NCI-H187 (cell line): ENCODE results near the gene SHC2.

Experiments
- DNase-seq, 2 experiments: peaks; one replicate each; lab custom pipeline; 2025; lab: John Stamatoyannopoulos, UW

The SHC2 gene, protein sequence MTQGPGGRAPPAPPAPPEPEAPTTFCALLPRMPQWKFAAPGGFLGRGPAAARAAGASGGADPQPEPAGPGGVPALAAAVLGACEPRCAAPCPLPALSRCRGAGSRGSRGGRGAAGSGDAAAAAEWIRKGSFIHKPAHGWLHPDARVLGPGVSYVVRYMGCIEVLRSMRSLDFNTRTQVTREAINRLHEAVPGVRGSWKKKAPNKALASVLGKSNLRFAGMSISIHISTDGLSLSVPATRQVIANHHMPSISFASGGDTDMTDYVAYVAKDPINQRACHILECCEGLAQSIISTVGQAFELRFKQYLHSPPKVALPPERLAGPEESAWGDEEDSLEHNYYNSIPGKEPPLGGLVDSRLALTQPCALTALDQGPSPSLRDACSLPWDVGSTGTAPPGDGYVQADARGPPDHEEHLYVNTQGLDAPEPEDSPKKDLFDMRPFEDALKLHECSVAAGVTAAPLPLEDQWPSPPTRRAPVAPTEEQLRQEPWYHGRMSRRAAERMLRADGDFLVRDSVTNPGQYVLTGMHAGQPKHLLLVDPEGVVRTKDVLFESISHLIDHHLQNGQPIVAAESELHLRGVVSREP

DNA sequence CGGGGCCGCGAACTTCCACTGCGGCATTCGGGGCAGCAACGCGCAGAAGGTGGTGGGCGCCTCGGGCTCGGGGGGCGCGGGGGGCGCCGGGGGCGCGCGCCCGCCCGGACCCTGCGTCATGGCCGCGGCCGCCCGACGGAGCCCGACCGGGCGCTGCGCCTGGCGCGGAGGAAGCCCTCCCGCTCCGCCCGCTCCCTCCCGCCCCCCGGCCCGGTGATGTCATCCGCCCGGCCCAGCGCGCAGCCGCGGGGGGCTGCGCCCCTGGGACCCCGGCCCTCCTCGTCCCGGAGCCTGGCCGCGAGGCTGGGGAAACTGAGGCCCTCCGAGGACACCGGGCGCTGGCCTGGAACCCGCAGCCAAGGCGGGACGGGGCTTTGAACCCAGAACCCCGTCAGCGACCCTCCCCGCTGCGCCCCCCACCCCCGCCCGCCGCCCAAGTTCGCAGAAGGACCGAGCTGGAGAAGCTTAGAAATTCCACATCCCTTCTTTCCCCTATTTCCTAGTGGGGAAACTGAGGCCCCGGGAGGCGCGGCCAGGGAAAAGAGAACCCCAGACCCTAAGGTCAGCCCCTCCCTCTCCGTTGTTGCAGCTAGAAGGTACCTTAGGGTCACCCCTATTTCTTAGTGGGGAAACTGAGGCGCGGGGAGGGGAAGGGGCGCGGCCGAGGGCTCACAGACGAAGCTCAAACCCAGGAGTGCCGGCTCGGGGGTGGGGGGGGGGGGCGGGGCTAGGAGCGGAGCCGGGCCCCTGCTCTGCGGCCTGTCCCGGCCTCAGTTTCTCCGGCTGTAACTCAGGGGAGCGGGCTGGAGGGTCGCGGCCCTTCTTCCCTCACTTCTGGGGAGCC is at the start of gene SHC2:
Gene SHC2 (minus strand): TSS at position 157 of the 844 bp plus-strand sequence. CDS start 37 bp downstream, at position 120.
- no peak for DNase-seq

DNA sequence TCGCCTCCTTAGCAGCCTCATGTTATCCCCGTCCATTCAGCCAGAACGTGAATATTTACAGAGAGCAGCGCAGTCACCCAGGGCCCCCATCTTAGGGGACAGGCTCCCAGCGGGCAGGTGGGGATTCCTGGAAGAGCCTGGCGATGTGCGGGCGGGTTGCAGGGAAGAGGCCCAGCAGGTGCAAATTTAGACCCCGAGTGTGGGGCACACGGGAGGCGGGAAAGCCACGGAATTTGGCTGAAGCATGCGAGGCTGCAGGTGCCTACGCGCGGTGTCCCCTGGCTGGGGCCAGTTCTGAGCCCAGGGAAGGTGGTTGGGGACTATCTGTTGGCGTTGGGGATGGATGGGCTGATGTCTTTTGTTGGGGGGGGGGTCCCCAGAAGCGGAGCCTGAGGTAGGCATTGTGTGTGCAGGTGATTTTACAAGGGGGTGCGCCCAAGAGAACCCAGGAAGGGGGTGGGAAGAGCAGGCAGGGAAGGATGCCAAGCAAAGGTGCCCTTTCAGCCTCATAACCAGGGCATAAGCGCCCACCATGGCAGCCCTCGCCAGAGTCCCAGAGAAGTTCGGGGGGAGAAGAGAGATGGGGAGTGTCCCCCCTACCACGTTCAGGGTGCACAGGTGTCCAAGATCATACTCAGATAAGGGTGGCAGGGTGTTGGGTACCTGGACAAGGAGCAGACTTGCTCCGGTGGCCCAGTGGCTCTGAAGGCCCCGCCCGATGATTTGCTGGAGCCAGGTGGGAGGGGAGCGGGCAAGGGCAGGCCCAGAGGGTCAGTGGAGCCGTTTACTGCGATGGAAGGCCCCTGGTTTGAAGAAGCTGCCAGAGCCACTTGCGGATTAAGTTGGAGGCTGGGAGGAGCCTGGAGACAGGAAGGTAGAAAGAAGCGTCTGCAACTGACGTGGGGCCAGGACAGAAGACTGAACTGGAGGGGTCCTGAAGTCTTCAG is 47.6 kb upstream of the SHC2 start:
- DNase-seq: no peak

DNA sequence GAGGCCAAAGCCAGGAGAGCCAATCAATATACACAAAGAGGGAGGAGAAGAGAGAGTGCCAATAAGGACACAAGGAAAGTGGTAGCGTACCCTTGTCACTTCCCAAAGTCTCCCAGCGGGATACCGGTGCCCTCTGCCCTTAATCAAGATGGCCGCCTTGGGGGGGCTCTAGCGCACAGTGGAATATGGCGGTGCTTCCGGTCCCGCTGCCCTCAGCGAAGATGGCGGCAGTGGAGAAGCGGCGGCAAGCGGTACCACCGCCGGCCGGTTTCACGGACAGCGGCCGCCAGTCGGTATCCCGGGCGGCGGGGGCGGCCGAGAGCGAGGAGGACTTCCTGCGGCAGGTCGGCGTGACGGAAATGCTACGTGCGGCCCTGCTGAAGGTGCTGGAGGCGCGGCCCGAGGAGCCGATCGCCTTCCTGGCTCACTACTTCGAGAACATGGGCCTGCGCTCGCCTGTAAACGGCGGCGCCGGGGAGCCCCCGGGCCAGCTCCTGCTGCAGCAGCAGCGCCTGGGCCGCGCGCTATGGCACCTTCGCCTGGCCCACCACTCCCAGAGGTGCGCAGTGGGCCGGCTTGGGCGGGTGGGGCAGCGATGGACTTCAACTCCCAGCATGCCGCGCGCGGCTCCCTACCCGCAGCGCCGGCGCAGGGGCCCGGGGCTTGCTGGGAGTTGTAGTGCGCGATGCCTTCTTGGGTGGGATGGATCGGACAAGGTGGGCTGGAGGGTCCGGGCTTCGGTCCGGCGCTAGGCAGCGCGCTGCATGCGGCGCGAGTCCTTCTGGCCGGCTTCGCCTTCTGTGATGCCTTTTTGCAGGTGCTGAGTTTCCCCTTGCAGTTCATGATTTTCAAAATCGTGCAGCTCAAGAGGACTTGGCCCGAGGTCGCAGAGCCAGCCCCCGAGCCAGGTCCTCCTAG is 46.7 kb upstream of the SHC2 start, which contains the start of gene TPGS1:
Gene TPGS1 (plus strand): TSS at position 212 of the 918 bp plus-strand sequence. CDS start 10 bp downstream, at position 222.
- DNase-seq: peak; percentile 98 to 99

DNA sequence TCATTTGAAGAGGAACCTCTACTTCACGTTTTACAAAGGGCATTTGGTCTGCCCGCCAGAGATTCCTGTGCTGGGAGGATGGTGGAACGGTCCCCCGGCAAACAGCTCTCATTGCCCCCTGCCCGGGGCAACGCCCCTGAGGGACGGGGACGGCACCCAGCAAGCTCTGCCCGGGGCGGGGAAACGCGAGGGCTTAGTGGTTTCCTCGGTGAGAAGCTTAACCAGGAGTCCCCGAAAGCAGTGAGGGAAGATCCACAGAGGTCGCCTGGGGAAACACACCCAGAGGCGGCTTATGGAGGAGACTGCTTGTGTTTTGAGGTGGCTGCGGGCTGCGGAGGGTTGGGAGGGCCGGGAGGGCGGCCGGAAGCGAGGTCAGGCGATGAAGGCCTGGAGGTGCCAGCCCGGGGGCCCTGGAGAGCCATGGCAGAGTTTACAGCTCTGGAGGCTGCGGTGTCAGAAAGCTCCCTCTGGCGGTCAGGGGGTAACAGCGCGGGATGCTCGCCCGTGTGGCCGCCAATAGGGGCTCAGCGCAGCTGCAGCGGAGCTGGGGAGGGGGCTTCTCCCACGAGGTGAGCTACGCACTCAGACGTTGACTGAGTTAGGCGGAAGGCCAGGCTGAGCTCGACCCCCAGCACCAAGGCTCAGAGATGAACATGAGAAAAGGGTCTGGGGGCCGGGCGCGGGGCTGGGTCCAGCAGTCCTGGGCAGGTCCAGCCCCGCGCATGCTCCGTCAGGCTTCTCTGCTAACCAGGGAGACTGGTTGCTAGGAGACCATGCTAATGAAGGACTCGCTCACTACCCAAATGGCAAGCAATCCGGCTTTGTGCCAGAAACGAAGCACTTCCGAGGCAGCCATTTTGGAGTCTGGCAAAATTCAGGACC is 45.8 kb upstream of the SHC2 start:
- peak in 1 of 2 experiments; percentile 99 for DNase-seq

DNA sequence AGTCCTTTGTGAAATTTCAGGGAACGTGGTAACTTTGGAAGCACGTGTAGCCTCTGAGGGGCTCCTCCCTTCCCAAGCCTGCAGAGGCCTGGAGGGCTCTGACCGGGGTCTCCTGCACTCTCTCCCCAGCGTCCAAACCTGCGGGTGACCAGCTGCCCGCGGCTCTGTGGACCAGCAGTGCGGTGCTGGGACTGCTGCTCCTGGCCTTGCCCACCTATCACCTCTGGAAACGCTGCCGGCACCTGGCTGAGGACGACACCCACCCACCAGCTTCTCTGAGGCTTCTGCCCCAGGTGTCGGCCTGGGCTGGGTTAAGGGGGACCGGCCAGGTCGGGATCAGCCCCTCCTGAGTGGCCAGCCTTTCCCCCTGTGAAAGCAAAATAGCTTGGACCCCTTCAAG is 43.8 kb upstream of the SHC2 start:
- DNase-seq: no peak

DNA sequence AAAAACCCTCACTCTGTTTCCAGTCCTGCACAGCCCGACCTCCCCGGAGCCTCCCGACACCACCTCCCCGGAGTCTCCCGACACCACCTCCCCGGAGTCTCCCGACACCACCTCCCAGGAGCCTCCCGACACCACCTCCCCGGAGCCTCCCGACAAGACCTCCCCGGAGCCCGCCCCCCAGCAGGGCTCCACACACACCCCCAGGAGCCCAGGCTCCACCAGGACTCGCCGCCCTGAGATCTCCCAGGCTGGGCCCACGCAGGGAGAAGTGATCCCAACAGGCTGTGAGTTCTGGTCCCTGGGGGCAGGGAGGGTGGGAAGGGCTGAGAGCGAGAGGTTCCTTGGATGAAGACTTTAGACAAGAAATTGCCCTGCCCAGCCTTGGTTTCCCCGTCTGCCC is 40.8 kb upstream of the SHC2 start:
- DNase-seq: no peak

DNA sequence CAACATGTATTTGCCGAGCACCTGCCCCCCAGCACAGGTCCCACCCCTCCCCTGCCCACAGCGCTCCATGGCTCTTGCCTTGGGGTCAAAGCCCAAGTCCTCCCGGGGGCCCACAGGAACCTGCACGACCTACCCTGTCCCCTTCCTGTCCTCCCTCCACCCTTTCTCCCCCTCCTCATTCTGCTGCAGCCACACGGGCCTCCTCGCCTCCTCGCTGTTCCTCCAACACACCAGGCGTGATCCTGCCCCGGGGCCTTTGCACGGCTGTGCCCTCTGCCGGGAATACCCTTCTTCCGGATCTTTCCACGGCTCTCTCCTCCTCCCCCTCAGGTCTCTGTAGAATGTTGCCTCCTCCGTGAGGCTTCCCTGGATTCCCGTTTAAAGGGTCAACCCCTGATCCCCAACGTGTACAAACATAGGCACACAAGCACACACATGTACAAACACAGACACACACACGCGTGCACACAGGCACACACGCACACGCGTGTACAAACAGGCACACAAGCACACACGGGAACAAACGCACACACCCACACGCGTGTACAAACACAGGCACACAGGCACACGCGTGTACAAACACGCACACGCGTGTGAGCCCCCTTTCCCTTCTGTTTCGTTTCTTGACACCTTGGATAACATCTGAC is 38.3 kb upstream of the SHC2 start:
- DNase-seq: no peak

DNA sequence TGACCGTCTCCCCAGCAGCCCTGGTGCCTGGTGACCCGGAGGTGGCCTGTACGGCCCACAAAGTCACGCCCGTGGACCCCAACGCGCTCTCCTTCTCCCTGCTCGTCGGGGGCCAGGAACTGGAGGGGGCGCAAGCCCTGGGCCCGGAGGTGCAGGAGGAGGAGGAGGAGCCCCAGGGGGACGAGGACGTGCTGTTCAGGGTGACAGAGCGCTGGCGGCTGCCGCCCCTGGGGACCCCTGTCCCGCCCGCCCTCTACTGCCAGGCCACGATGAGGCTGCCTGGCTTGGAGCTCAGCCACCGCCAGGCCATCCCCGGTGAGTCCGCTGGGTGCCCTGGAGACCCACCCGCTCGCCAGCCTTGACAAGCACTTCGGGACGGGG is 37.7 kb upstream of the SHC2 start:
- DNase-seq: no peak

DNA sequence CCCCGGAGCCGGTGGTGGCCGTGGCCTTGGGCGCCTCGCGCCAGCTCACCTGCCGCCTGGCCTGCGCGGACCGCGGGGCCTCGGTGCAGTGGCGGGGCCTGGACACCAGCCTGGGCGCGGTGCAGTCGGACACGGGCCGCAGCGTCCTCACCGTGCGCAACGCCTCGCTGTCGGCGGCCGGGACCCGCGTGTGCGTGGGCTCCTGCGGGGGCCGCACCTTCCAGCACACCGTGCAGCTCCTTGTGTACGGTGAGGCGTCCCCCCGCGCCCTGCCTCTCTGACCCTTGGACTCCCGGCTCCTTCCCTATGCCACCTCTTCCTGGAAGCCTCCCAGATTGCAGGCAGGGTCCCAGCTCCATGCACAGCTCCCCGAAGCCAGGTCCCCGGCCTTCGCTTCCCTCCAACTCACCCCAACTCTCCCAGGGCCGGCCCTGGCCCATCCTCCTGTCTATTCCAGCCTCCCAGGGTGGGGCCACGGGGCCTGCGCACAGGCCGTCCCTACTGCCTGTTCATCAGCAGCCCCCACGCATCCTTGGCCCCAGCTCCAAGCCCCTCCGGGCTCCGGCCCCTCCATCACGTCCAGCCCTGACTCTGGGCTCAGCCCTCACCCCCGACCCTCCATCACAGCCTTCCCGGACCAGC is 37.2 kb upstream of the SHC2 start:
- no peak for DNase-seq

DNA sequence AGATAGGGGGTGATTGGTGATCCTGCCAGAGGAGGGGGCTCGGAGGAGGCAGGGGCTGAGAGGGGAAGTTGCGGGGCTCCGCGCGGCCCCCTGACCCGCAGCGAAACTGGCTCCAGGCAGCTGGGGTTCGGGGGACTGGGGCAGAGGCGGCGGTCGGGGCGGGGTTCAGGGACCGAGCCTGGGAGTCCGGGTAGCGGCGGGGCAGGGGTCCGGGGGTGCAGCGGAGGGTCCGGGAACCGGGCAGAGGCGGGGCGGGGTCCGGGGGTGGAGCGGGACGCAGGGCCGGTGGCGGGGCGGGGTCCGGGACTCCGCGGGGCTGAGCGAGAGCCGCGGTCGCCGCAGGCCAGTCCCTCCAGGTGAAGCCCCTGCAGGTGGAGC is 36.6 kb upstream of the SHC2 start:
- no peak for DNase-seq

DNA sequence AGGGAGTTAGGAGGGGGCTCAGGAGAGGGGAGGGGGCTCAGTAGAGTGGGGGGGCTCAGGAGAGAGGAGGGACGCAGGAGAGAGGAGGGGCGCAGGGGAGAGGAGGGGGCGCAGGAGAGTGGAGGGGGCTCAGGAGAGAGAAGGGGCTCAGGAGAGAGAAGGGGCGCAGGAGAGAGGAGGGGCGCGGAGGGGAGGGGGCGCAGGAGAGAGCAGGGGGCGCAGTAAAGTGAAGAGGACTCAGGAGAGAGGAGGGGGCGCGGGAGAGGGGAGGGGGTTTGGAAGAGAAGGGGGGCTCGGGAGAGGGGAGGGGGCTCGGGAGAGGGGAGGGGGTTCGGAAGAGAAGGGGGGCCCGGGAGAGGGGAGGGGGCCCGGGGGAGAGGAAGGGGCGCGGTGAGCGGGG is 36.2 kb upstream of the SHC2 start:
- no peak for DNase-seq

DNA sequence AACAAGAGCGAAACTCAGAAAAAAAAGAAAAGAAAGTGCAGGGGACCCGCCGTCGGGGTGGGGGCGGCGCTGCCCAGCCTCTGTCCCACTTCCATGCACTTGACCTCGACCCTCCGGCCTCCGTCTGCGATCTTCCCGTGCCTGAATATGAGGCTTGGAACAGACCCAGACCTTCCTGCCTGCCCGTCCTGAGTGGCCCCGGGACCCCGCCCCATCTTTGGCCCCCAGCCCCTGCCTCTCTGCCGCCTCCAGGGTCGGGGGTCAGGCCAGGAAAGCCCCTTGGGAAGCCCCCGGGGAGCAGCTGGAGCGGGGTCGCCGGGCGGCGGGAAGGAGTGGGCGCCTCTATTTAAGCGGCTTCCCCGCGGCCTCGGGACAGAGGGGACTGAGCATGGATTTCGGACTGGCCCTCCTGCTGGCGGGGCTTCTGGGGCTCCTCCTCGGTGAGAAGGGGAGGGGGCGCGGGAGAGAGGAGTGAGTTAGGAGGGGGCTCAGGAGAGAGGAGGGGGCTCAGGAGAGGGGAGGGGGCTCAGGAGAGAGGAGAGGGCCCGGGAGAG is 35.4 kb upstream of the SHC2 start, which contains the start of gene MADCAM1:
Gene MADCAM1 (plus strand): TSS at position 375 of the 554 bp plus-strand sequence. CDS start 14 bp downstream, at position 389.
- no peak for DNase-seq

DNA sequence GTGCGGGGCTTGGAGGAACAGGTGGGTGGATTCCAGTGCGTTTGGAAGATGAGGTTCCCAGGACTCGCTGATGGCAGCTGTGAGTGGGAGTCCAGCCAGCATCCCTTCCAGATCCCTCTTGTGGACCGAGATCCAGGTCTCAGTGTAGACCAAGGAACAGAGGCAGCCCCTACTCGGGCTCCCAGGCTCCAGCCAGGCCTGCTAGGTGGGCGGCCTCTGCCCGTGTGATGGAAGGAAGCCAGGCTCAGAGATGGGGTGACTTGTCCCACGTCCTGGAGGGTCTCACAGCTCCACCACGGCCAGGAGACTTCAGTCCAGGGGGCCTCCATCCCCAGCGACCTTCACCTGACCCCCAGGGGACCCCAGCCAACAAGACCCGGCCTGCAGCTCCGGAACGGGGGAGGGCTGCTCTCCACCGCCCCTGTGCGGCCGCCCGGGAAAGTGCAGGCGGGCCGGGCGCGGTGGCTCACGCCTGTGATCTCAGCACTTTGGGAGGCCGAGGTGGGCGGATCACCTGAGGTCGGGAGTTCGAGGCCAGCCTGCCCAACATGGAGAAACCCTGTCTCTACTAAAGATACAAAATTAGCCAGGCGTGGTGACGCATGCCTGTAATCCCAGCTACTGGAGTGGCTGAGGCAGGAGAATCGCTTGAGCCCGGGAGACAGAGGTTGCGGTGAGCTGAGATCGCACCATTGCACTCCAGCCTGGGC is 34.7 kb upstream of the SHC2 start:
- no peak for DNase-seq

DNA sequence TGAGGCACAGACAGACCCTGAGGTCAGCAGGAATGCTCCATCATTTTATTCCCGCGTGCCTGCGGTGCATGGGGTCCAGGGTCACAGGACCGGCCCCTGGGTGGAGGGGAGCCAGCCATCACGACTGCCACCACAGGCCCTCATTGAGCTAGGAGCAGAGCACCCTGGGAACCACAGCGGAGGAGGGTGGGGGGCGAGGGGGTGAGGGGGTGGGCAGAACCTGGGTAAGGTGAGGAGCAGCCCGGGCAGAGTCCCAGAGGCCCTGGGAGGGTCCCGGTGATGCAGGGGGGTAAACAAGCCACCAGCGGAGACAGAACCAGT is 34.2 kb upstream of the SHC2 start:
- DNase-seq: no peak

DNA sequence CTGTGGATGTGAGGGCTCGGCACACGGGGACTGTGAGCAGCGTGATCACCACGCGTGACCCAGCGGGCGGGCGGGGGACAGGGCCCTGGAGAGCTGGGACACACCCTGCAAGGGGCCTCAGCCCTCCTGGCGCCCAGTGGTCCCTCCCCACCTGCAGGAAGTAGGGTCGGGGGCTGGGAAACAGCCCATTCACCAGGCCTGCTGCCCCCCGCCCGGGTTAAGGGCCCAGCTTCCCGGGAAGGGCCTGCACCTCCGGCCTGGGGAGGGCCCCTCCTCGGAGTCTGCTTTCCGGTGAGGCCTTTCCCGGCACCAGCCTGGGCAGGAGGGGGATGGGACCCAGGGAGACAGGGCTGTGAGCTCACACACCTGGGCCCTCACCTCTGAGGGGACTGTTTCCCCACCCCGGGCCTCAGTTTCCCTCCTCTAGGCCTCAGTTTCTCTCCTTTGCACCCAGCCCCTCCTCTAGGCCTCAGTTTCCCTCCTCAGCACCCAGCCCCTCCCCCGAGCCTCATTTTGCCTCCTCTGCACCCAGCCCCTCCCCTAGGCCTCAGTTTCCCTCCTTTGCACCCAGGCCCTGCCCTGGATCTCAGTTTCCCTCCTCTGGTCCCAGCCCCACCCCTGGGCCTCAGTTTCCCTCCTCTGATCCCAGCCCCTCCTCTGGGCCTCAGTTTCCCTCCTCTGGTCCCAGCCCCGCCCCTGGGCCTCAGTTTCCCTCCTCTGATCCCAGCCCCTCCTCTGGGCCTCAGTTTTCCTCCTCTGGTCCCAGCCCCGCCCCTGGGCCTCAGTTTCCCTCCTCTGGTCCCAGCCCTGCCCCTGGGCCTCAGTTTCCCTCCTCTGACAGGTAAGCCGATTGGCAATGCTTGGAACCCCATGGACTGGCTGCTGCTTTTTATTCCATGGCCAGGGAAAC is 33.6 kb upstream of the SHC2 start:
- DNase-seq: no peak

DNA sequence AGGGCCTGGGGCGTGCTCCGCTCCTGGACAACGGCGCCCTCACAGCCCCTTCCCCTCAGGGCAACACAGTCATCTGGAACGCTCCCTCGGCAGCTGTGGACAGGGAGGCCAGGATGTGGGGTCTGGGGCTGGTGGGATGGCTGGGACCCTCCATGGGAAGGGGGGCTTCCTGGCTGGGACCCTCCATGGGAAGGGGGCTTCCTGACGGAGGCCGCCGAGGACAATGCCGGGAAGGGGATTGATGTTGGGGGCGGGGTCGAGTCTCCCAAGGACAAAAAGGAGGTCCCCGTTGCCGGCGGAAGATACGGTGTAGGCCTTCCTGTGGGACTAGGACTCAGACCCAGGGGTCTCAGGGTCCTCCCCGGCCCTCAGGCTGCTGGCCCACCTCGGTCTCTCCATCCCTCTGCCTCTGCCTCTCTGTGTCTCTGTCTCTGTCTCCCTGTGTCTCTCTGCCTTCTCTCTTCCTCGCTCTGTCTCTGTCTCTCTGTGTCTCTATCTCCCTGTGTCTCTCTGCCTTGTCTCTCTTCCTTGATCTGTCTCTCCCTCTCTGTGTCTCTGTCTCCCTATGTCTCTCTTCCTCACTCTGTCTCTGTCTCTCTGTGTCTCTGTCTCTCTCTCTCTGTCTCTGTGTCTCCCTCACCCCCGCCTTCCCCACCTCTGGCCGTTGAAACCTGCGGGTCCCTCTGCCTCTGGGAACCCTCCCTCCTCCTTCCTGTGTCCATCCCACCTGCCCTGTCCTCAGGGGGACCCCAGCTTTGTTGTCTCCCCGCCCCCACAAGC is 32.7 kb upstream of the SHC2 start:
- DNase-seq: no peak
